ENCODE data around the gene PFKFB3.

Gene PFKFB3

DNA sequence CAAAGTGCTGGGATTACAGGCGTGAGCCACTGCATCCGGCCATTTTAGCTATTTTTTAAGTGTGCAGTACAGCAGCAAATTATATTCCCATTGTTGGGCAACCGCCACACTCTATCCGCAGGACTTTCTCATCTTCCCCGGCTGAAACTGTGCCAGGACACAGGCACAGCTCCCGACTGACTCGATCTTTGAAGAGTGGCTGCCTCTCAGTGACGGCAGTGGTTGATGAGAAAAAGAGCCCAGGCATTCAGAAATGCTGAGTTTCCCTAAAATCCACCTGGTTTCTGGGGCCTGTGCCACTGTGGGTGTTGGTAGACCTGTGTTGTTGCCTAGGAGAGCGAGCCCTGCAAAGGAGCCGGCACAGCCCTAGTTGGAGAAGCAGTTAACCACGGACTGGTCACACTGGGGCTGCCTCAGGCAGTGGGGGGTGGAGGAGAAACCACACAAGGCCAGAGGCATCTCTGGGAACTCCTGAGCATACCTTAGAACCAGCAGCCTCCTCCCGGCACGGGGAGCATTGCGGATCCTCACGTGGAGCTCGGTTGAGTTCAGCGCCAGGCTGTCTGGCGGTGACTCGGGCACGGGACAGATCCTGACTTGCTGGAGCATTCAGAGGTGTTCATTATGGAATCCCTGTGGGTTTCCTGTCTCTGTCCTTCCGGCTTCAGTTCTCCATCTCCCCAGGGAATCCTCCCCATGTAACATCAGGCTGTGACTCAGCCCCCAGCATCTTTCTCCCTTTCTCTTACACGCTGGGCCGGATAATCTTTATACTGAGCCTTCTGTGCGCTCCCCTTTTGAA lies 16.2 kb downstream of the PFKFB3 start:
- TF ChIP-seq, protein P1, sequence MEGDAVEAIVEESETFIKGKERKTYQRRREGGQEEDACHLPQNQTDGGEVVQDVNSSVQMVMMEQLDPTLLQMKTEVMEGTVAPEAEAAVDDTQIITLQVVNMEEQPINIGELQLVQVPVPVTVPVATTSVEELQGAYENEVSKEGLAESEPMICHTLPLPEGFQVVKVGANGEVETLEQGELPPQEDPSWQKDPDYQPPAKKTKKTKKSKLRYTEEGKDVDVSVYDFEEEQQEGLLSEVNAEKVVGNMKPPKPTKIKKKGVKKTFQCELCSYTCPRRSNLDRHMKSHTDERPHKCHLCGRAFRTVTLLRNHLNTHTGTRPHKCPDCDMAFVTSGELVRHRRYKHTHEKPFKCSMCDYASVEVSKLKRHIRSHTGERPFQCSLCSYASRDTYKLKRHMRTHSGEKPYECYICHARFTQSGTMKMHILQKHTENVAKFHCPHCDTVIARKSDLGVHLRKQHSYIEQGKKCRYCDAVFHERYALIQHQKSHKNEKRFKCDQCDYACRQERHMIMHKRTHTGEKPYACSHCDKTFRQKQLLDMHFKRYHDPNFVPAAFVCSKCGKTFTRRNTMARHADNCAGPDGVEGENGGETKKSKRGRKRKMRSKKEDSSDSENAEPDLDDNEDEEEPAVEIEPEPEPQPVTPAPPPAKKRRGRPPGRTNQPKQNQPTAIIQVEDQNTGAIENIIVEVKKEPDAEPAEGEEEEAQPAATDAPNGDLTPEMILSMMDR (IDR thresholded peaks at IDR 0.05; ENCODE audit: control insufficient read depth, insufficient read depth, low read depth, low read length, missing control alignments): no peak
- peak; percentile 59 for DNase-seq (ENCODE audit: low read depth)
- H3K4me3 ChIP-seq (ENCODE audit: control insufficient read depth, low read depth, low read length): peak overlapping the region; percentile 4; the same call in 1 of the 2 replicates

DNA sequence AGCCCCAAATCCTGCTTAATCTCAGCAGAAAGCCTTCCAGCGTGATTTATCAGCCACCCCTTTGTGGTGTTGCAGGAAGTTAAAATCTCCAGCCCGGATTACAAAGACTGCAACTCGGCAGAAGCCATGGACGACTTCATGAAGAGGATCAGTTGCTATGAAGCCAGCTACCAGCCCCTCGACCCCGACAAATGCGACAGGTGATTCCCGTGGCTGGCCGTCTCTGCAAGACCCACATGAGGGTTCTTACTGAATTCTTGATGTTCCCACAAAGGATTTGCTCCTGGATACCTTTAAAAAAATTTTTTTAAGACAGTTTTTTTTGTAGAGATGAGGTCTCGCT lies 16.7 kb downstream of the PFKFB3 start:
- TF ChIP-seq, protein P1 (IDR thresholded peaks at IDR 0.05; ENCODE audit: control insufficient read depth, insufficient read depth, low read depth, low read length, missing control alignments): no peak
- DNase-seq (ENCODE audit: low read depth): no peak
- no peak overlapping the region for H3K4me3 ChIP-seq (ENCODE audit: control insufficient read depth, low read depth, low read length)

DNA sequence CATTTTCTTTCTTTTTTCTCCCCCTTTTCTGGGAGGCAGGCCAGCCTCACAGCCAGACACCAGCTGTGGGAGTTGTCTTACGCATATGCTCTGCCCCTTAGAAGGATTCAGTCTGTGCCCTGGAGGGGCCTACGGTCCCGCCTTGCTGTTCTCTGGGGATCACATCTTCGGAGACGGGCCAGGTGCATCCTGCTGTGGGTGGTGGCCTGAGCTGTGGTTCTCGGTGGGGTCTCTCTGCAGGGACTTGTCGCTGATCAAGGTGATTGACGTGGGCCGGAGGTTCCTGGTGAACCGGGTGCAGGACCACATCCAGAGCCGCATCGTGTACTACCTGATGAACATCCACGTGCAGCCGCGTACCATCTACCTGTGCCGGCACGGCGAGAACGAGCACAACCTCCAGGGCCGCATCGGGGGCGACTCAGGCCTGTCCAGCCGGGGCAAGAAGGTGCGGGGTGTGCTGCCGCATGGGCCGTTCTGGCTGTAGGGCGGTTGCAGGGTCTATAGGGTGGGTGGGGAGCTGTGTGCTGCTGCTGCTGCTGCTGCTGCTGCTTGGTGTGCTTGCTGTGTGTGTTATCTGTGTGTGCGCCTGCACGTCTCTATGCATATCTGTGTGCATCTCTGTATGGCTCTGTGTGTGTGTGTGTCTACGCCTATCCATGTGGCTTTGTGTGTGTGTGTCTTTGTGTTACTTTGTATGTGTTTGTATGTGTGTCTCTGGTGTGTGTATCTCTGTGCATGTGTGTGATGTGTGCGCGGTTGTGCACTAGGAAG lies 17.9 kb downstream of the PFKFB3 start:
- DNase-seq (ENCODE audit: low read depth): no peak
- H3K4me3 ChIP-seq (ENCODE audit: control insufficient read depth, low read depth, low read length): no peak overlapping the region
- TF ChIP-seq, protein P1 (IDR thresholded peaks at IDR 0.05; ENCODE audit: control insufficient read depth, insufficient read depth, low read depth, low read length, missing control alignments): no peak

DNA sequence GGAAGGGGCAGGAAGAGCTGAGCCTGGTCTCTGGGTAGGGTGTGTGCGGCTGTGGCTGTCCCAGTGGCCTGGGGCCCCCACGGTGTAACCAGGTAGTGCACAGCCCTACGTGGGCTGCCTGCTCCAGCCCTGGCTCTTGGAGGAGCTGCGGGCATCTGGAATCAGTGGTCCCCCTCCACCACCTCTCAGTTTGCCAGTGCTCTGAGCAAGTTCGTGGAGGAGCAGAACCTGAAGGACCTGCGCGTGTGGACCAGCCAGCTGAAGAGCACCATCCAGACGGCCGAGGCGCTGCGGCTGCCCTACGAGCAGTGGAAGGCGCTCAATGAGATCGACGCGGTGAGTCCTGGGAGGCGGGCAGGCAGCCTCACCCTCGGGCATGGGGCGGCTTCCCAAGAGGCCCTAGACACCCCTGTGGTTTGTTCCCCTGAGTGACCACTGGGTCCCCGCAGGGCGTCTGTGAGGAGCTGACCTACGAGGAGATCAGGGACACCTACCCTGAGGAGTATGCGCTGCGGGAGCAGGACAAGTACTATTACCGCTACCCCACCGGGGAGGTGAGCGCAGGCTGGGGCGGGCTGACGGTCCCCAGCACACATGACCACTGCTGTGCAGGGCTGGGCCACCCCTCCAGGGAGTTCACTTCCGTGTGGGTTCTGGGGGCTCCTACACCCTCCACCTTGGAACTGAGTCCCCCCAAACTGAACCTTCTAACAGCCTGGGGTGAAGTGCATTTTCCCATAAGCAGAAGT lies 18.6 kb downstream of the PFKFB3 start:
- DNase-seq (ENCODE audit: low read depth): no peak
- TF ChIP-seq, protein P1 (IDR thresholded peaks at IDR 0.05; ENCODE audit: control insufficient read depth, insufficient read depth, low read depth, low read length, missing control alignments): no peak
- H3K4me3 ChIP-seq (ENCODE audit: control insufficient read depth, low read depth, low read length): no peak overlapping the region

DNA sequence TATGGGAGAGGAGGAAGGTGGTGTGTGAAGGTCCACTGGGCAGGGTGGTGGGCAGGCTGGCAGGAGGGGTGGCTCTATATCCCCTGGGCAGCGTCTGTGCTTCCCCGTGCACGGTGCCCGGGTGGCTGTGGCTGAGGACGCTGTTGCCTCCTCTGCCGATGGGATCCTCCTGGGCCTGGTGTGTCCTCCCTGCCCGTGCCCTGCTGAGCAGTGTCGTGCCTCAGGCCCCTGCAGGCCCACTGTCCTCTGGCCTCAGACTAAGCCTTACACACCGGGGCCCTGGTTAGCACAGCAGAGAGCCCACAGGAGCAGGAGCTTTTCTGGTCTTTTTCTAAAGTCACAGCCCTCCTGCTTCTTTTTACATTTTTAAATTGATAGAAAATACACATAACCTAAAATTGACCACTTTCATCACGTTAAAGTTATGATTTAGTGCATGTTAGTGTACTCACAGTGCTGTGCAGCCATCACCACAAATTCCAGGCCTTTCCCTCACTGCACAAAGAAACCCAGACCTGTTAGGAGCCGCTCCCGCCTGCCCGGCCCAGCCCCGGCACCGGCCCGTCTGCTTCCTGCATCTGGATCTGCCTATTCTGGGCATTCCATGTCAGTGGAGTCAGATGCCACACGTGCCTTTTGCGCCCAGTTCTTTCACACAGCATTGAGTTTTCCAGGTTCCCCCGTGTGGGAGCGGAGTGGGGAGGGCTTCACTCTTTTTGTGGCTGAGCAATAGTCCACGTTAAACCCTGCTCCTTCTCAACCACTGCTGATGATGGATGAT lies 19.4 kb downstream of the PFKFB3 start:
- H3K4me3 ChIP-seq (ENCODE audit: control insufficient read depth, low read depth, low read length): no peak overlapping the region
- TF ChIP-seq, protein P1 (IDR thresholded peaks at IDR 0.05; ENCODE audit: control insufficient read depth, insufficient read depth, low read depth, low read length, missing control alignments): no peak
- DNase-seq (ENCODE audit: low read depth): no peak

DNA sequence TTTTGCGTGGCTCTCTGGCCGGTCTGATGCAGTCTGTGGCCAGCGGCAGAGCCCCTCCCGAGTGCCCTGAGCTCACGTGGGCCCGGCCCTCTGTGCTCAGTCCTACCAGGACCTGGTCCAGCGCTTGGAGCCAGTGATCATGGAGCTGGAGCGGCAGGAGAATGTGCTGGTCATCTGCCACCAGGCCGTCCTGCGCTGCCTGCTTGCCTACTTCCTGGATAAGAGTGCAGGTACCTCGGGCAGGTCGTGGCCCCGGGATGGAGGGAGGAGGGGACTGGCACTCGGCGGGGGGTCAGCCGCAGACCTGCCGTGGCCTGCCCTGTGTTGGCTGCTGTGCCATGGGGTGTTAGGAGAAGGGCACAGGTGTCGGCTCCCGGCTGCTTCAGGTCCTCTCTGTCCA lies 20.0 kb downstream of the PFKFB3 start:
- H3K4me3 ChIP-seq (ENCODE audit: control insufficient read depth, low read depth, low read length): no peak overlapping the region
- DNase-seq (ENCODE audit: low read depth): no peak
- TF ChIP-seq, protein P1 (IDR thresholded peaks at IDR 0.05; ENCODE audit: control insufficient read depth, insufficient read depth, low read depth, low read length, missing control alignments): no peak

All from AG09309 (cell line).